HL-60 (cell line): Measurements from ENCODE around the gene SNORC.

Experiments
- DNase-seq, 2 experiments: peaks; one replicate each; pipeline ENCODE4 v3.0.0-alpha.2; 2010 to 2020; ENCODE audit warnings: low read depth in 1 of 2, low spot score in 1 of 2
- H3K27ac ChIP-seq: fragments of 250-450 bp; sonication (Bioruptor Pico); replicated peaks from 2 replicates; pipeline ENCODE4 v1.5.1; 2020; ENCODE audit warnings: mild to moderate bottlenecking, moderate library complexity
- H3K27me3 ChIP-seq: fragments of 250-450 bp; sonication (Bioruptor Pico); 2 replicates; pipeline ENCODE4 v1.5.1; 2021; ENCODE audit warnings: mild to moderate bottlenecking, moderate library complexity; ENCODE audit not compliant: insufficient read depth, poor library complexity, severe bottlenecking
- H3K4me3 ChIP-seq: replicated peaks from 2 replicates; pipeline ENCODE4 v1.5.1; 2011; ENCODE audit warnings: mild to moderate bottlenecking, control low read depth, low read length; ENCODE audit not compliant: insufficient read depth
- GABPA ChIP-seq: IDR thresholded peaks from 2 replicates; pipeline ENCODE4 v1.6.1; 2012; ENCODE audit warnings: low read depth
- POLR2AphosphoS5 ChIP-seq: IDR thresholded peaks from 2 replicates; pipeline ENCODE4 v1.6.1; 2012; ENCODE audit warnings: low read depth
- REST ChIP-seq: IDR thresholded peaks from 2 replicates; pipeline ENCODE4 v1.6.1; 2012; ENCODE audit warnings: low read depth; ENCODE audit not compliant: insufficient replicate concordance
- SPI1 ChIP-seq: IDR thresholded peaks from 2 replicates; pipeline ENCODE4 v1.6.1; 2012; ENCODE audit warnings: low read depth, mild to moderate bottlenecking, borderline replicate concordance
- TF ChIP-seq, protein P1 (sequence below): IDR thresholded peaks from one replicate; pipeline ENCODE4 v1.5.1; 2011; ENCODE audit warnings: low read length, control low read depth, inconsistent platforms; ENCODE audit not compliant: insufficient read depth

Gene SNORC

DNA sequence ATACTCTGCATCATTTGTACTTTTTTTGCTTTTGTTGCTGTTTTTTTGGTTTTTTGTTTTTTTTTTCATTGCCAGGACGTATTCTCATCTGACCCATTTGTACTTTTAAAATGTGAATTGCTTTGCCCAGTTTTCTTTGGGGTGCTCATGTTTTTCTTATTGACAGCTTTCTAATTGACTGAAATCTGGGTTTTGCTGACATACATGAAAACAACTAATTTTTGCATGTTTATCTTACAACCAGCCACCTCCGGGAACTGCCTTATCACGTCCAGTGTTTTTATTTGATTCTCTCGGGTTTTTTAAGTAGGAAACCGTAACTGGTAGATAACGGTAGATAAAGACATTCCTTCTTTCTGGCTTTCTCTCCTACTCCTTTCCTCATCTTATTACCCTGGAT is 38.6 kb downstream of the SNORC start:
- H3K27me3 ChIP-seq: no peaks in the 10 kb centered on the region
- no peak for TF ChIP-seq SPI1
- TF ChIP-seq, protein P1, sequence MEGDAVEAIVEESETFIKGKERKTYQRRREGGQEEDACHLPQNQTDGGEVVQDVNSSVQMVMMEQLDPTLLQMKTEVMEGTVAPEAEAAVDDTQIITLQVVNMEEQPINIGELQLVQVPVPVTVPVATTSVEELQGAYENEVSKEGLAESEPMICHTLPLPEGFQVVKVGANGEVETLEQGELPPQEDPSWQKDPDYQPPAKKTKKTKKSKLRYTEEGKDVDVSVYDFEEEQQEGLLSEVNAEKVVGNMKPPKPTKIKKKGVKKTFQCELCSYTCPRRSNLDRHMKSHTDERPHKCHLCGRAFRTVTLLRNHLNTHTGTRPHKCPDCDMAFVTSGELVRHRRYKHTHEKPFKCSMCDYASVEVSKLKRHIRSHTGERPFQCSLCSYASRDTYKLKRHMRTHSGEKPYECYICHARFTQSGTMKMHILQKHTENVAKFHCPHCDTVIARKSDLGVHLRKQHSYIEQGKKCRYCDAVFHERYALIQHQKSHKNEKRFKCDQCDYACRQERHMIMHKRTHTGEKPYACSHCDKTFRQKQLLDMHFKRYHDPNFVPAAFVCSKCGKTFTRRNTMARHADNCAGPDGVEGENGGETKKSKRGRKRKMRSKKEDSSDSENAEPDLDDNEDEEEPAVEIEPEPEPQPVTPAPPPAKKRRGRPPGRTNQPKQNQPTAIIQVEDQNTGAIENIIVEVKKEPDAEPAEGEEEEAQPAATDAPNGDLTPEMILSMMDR: no peak
- TF ChIP-seq POLR2AphosphoS5: no peak
- no peak for TF ChIP-seq REST
- no peak for TF ChIP-seq GABPA
- no peak overlapping the region for H3K4me3 ChIP-seq
- no peak for DNase-seq
- H3K27ac ChIP-seq: no peak overlapping the region

DNA sequence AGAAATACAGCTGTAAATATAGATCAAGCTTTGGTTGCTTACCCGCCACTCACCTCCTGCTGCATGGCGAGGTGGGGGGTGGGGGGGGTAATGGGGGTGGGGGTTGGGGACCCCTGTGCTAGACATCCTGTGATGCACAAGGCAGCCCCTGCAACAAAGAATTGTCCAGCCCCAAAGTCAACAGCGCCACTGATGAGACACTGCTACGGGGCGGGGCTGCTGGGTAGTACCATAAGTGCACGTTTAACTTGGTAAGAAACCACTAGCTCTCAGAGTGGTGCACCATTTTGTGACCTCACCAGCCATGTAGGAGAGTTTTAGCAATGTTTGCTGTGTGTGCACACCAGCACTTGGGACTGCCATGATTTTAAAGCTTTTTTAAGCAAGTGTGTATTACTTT is 40.3 kb downstream of the SNORC start:
- no peak for DNase-seq
- TF ChIP-seq POLR2AphosphoS5 (no peak), SPI1 (no peak), GABPA (no peak), REST (no peak)
- TF ChIP-seq, protein P1: no peak
- Histone ChIP-seq H3K27ac (no peak overlapping the region), H3K27me3 (no peaks in the 10 kb centered on the region), H3K4me3 (no peak overlapping the region)

GRCh38 chr2:232911712-232912277 is 41.7 kb downstream of the SNORC start:
- no peak for DNase-seq
- no peak overlapping the region for H3K4me3 ChIP-seq
- no peak overlapping the region for H3K27ac ChIP-seq
- no peaks in the 10 kb centered on the region for H3K27me3 ChIP-seq
- TF ChIP-seq GABPA: no peak
- no peak for TF ChIP-seq SPI1
- no peak for TF ChIP-seq REST
- TF ChIP-seq POLR2AphosphoS5: no peak
- TF ChIP-seq, protein P1: no peak
